OCI-LY7 (cell line): ENCODE measurements around the gene RUNX1. TPM values are rescaled to one million over a fixed set of nuclear protein-coding genes. Genes with fewer than 3 reads are reported as not detected.
A peak's percentile ranks its signal among the peaks of the same experiment; 100 is the strongest.

Experiments
- BruUV-seq: library from RNA; stranded (reverse); fragments of 400-500 nt; replicated peaks from 2 replicates; lab custom pipeline; 2021; lab: Mats Ljungman, UMichigan
- CTCF ChIA-PET: fragments of 300-600 bp; sonication (Branson Sonifier 250); formaldehyde crosslinking; loops from one replicate; lab custom pipeline; 2022; ENCODE audit warnings: antibody characterized with exemption; ENCODE audit not compliant: unreplicated experiment; lab: Charles Lee
- POLR2A ChIA-PET: fragments of 300-600 bp; sonication (Branson Sonifier 250); formaldehyde crosslinking; loops from one replicate; lab custom pipeline; 2022; ENCODE audit warnings: antibody characterized with exemption; lab: Charles Lee
- DNase-seq: peaks from one replicate; pipeline ENCODE4 v3.0.0-alpha.2; 2015; ENCODE audit warnings: low spot score
- H2AFZ ChIP-seq: fragments of 200-600 bp; sonication (generic), shearing (Covaris generic); 2 replicates; pipeline ENCODE4 v1.6.1; 2014; ENCODE audit warnings: mild to moderate bottlenecking, antibody characterized with exemption, low read length, moderate library complexity
- H3K27ac ChIP-seq: fragments of 200-600 bp; sonication (generic); 2 replicates; pipeline ENCODE4 v1.5.1; 2014; ENCODE audit warnings: mixed run types, low read depth, mild to moderate bottlenecking, moderate library complexity, low read length, inconsistent platforms; ENCODE audit not compliant: poor library complexity, severe bottlenecking
- H3K36me3 ChIP-seq: fragments of 200-600 bp; sonication (generic); 2 replicates; pipeline ENCODE4 v1.6.1; 2014; ENCODE audit warnings: mild to moderate bottlenecking, antibody characterized with exemption, low read length, moderate library complexity, mixed read lengths; ENCODE audit not compliant: insufficient read depth
- H3K4me1 ChIP-seq: fragments of 200-600 bp; sonication (generic); 2 replicates; pipeline ENCODE4 v1.5.1; 2014; ENCODE audit warnings: mild to moderate bottlenecking, low read length; ENCODE audit not compliant: insufficient read depth, poor library complexity, severe bottlenecking
- H3K4me2 ChIP-seq: fragments of 200-600 bp; sonication (generic); 2 replicates; pipeline ENCODE4 v1.6.1; 2014; ENCODE audit warnings: mild to moderate bottlenecking, low read length
- H3K4me3 ChIP-seq: fragments of 200-600 bp; sonication (generic); 2 replicates; pipeline ENCODE4 v1.5.1; 2014; ENCODE audit warnings: mild to moderate bottlenecking, low read depth, low read length; ENCODE audit not compliant: poor library complexity, severe bottlenecking
- H3K79me2 ChIP-seq: fragments of 200-600 bp; sonication (generic); 2 replicates; pipeline ENCODE4 v1.6.1; 2016; ENCODE audit warnings: low read depth, mild to moderate bottlenecking, low read length, moderate library complexity, mixed read lengths; ENCODE audit not compliant: insufficient read depth
- H3K9me2 ChIP-seq: fragments of 200-600 bp; sonication (generic); 2 replicates; pipeline ENCODE4 v1.6.1; 2016; ENCODE audit warnings: mild to moderate bottlenecking, low read length, mixed read lengths; ENCODE audit not compliant: insufficient read depth
- H3K9me3 ChIP-seq: fragments of 200-600 bp; sonication (generic); 2 replicates; pipeline ENCODE4 v1.6.1; 2014; ENCODE audit warnings: mild to moderate bottlenecking, mixed run types, low read length, mixed read lengths
- H4K20me1 ChIP-seq: fragments of 200-600 bp; sonication (generic); 2 replicates; pipeline ENCODE4 v1.6.1; 2014; ENCODE audit warnings: mild to moderate bottlenecking, antibody characterized with exemption, low read length, moderate library complexity, mixed read lengths; ENCODE audit not compliant: insufficient read depth
- EZH2phosphoT487 ChIP-seq: fragments of 200-600 bp; sonication (generic); IDR thresholded peaks from 2 replicates; pipeline ENCODE4 v1.6.1; 2018; ENCODE audit warnings: low read depth, borderline replicate concordance, mild to moderate bottlenecking, mixed run types, antibody characterized with exemption, low read length, moderate library complexity, mixed read lengths
- intact Hi-C: fragments of 100-400 bp; cut with micrococcal nuclease; formaldehyde crosslinking; loops from one replicate; pipeline ENCODE4 v1.10.0; 2022; ENCODE audit not compliant: unreplicated experiment
- total RNA-seq, 2 experiments: library from RNA; depleted of rRNA in 1 of 2; stranded (reverse); fragments of >200 nt in 1 of 2; shearing (Covaris generic) in 1 of 2; gene quantifications; 2 replicates each; pipeline ENCODE4 v1.2.3, GENCODE V29; 2014 to 2022
- TF ChIP-seq, protein P1 (sequence below): fragments of 200-600 bp; sonication (generic); conservative IDR thresholded peaks from 2 replicates; pipeline ENCODE4 v1.5.1; 2014; ENCODE audit warnings: mild to moderate bottlenecking, antibody characterized with exemption, low read length, moderate library complexity, mixed read lengths

Gene RUNX1
- total RNA-seq, 2 experiments from 2014 or later, result 30.5 to 40.8 TPM

DNA sequence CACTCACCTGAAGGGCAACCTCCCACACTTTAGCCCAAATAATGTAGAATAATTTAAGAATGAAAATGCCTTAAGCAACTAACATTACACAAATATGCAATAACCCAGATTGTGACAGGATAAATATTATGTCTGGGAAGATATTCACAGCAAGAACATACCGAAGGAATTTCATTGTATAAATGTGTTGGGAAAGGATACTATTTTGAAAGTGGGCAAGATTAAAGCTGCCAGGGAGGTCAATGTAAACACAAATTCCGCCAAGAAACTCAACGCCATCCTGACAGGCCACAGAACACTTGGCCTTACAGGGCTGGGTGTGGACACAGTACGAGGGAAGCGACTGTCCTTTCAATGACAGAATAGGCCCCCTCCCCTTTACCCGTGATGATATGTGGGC is 173.3 kb downstream of the RUNX1 start:
- no peak for TF ChIP-seq EZH2phosphoT487
- TF ChIP-seq, protein P1, sequence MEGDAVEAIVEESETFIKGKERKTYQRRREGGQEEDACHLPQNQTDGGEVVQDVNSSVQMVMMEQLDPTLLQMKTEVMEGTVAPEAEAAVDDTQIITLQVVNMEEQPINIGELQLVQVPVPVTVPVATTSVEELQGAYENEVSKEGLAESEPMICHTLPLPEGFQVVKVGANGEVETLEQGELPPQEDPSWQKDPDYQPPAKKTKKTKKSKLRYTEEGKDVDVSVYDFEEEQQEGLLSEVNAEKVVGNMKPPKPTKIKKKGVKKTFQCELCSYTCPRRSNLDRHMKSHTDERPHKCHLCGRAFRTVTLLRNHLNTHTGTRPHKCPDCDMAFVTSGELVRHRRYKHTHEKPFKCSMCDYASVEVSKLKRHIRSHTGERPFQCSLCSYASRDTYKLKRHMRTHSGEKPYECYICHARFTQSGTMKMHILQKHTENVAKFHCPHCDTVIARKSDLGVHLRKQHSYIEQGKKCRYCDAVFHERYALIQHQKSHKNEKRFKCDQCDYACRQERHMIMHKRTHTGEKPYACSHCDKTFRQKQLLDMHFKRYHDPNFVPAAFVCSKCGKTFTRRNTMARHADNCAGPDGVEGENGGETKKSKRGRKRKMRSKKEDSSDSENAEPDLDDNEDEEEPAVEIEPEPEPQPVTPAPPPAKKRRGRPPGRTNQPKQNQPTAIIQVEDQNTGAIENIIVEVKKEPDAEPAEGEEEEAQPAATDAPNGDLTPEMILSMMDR, result no peak
- H3K4me1 ChIP-seq, result peaks cover 19% of the 10 kb centered on the region
- H4K20me1 ChIP-seq, result no peaks in the 10 kb centered on the region
- intact Hi-C loops, result no loop called here
- peaks cover 63% of the 10 kb centered on the region for H3K36me3 ChIP-seq
- H3K79me2 ChIP-seq, result no peaks in the 10 kb centered on the region
- ChIA-PET POLR2A (interaction anchor here (0.6 to 1.1 kb wide), 3 partner anchors 35 to 162 kb away, joined by 3 to 4 read pairs (median 3); no protein-coding TSS in a partner anchor), CTCF (no interaction called here)
- no peaks in the 10 kb centered on the region for H3K9me3 ChIP-seq
- no peaks in the 10 kb centered on the region for H3K9me2 ChIP-seq
- peak overlapping the region; percentile 76; the same call in 1 of the 2 replicates for H3K4me2 ChIP-seq
- H3K27ac ChIP-seq, result no peak overlapping the region
- DNase-seq, result no peak
- no peak overlapping the region for H3K4me3 ChIP-seq
- no TSS peak for BruUV-seq
- no peak overlapping the region for H2AFZ ChIP-seq

DNA sequence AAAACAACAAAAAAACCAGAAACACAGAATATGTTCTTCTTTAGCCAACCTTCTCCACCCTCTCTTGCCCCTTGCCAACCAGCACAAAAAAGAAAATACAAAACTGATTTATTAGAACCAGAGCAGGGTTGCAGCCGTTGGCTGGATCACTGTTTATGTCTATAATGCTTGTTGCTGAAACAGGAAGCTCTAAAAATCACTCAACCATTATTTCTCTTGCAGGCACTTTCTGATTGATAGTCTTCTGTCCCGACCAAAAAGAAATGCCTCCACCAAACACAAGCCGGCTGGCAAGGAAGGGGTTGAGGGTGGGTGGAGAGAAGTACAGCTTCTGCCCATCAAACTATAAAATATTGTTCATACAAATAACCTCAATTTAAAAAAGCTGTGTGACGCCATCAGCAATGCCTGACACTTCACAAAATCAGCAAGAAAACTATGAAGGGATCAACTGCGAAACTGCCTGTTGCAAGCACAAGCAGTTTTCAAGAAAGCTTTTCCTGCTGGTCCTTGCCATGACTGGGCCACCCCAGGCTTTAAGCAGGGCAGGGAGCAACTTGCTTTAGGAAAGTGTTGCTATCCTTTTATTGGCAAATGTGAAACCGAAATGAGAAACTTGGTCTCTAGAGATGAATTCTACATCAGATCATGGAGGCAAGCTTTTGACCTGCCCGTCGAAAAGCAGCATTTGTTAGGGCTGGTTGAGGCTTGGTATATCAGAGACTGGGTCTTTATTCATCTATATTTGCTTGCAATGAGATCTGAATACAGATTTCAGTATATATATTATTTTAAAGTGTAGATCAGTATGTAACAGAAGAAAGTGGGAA is 174.2 kb downstream of the RUNX1 start:
- H3K9me3 ChIP-seq, result no peaks in the 10 kb centered on the region
- peak; percentile 56 for DNase-seq
- no peak overlapping the region for H2AFZ ChIP-seq
- peaks cover 19% of the 10 kb centered on the region for H3K4me1 ChIP-seq
- peak overlapping the region; percentile 76 for H3K4me2 ChIP-seq
- peak overlapping the region; percentile 32 for H3K4me3 ChIP-seq
- intact Hi-C loops, result no loop called here
- BruUV-seq, result no TSS peak
- ChIA-PET POLR2A (interaction anchor here (0.6 to 0.7 kb wide), 4 partner anchors 13 to 181 kb away, joined by 3 to 10 read pairs (median 3); no protein-coding TSS in a partner anchor), CTCF (no interaction called here)
- TF ChIP-seq, protein P1, result no peak
- no peak for TF ChIP-seq EZH2phosphoT487
- H3K79me2 ChIP-seq, result no peaks in the 10 kb centered on the region
- H3K36me3 ChIP-seq, result peaks cover 60% of the 10 kb centered on the region
- H4K20me1 ChIP-seq, result no peaks in the 10 kb centered on the region
- no peaks in the 10 kb centered on the region for H3K9me2 ChIP-seq
- peak overlapping the region; percentile 53 for H3K27ac ChIP-seq
